Measurements from ENCODE around the gene ASPA. TPM values are rescaled to one million over a fixed set of nuclear protein-coding genes. Genes with fewer than 3 reads are reported as not detected.

The ASPA gene
- total and polyA plus RNA-seq, 2 donors (not counting 3 experiments of a cell fraction or from before 2014, with no cell fraction given), result 0.01 TPM; not detected in 1

DNA sequence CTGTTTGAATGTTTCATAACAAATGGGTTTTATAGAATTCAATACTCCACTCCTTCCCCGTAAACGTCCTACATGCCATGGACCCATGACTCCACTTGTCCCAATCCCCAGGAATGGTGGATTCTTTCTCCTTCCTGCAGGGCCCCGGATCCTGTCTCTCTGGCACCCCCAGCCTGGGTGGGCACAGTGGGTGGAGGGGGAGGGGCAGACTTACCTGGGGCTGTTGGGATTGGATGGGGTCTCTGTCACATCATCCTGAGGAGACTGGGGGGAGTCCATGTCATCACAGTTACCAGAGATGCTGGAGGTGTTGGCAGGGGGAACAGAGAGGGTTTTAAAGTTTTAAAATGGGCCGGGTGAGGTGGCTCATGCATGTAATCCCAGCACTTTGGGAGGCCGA is 68.6 kb downstream of the ASPA start:
- no peaks in the 10 kb centered on the region for H3K27me3 ChIP-seq (ENCODE audit: control insufficient read depth in 2 of 2, insufficient read depth in 2 of 2, low read length in 2 of 2)
- H3K4me2 ChIP-seq (ENCODE audit: insufficient read depth, low read length), result no peak overlapping the region
- dilution Hi-C loops (cut with MboI; ENCODE audit: extremely low pct_ligation_motif_present, low sequenced_read_pairs), result no loop called here
- no peaks in the 10 kb centered on the region for H3K4me1 ChIP-seq (ENCODE audit: control insufficient read depth, extremely low read depth, insufficient read depth, low read length)
- ChIA-PET CTCF (no interaction called here), POLR2A (no interaction called here)
- H3K27ac ChIP-seq (ENCODE audit: insufficient read depth, low read depth, low read length), result no peak overlapping the region
- TF ChIP-seq, protein P1, sequence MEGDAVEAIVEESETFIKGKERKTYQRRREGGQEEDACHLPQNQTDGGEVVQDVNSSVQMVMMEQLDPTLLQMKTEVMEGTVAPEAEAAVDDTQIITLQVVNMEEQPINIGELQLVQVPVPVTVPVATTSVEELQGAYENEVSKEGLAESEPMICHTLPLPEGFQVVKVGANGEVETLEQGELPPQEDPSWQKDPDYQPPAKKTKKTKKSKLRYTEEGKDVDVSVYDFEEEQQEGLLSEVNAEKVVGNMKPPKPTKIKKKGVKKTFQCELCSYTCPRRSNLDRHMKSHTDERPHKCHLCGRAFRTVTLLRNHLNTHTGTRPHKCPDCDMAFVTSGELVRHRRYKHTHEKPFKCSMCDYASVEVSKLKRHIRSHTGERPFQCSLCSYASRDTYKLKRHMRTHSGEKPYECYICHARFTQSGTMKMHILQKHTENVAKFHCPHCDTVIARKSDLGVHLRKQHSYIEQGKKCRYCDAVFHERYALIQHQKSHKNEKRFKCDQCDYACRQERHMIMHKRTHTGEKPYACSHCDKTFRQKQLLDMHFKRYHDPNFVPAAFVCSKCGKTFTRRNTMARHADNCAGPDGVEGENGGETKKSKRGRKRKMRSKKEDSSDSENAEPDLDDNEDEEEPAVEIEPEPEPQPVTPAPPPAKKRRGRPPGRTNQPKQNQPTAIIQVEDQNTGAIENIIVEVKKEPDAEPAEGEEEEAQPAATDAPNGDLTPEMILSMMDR (IDR thresholded peaks at IDR 0.05; ENCODE audit: extremely low read depth in 1 of 2, insufficient read depth in 1 of 2, low read depth in 1 of 2, low read length in 2 of 2), result no peak
- TF ChIP-seq JUN (IDR thresholded peaks at IDR 0.05; ENCODE audit: borderline replicate concordance, insufficient read depth, insufficient read length, low read depth), result no peak
- no peak for TF ChIP-seq POLR2AphosphoS5 (IDR thresholded peaks at IDR 0.05; ENCODE audit: insufficient read depth, low read depth, low read length)
- no peak for TF ChIP-seq FOS (IDR thresholded peaks at IDR 0.05; ENCODE audit: borderline replicate concordance, insufficient read depth, low read length)
- TF ChIP-seq, protein P2, sequence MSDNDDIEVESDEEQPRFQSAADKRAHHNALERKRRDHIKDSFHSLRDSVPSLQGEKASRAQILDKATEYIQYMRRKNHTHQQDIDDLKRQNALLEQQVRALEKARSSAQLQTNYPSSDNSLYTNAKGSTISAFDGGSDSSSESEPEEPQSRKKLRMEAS (IDR thresholded peaks at IDR 0.05; ENCODE audit: insufficient read depth, insufficient read length), result no peak
- no peak for TF ChIP-seq MYC (IDR thresholded peaks at IDR 0.05; ENCODE audit: low read depth, low read length)
- no peak for TF ChIP-seq POLR2A (IDR thresholded peaks at IDR 0.05; ENCODE audit: low read depth, low read length)
- TF ChIP-seq GATA2 (IDR thresholded peaks at IDR 0.05; ENCODE audit: insufficient read depth, insufficient read length, low read depth, low read length), result no peak
- TF ChIP-seq EZH2 (IDR thresholded peaks at IDR 0.05; ENCODE audit: borderline replicate concordance, low read depth, low read length, severe bottlenecking), result no peak
- H3K9ac ChIP-seq (replicated peaks; ENCODE audit: extremely low read depth, insufficient read depth, low read length), result no peak overlapping the region
- FAIRE-seq (no peak), DNase-seq (ENCODE audit: low read depth, low spot score) (no peak)
- no peak overlapping the region for H3K4me3 ChIP-seq (replicated peaks in 1 of 3; ENCODE audit: insufficient read depth in 1 of 3, low read depth in 1 of 3, low read length in 3 of 3)
- H2AFZ ChIP-seq (ENCODE audit: low read depth, low read length), result no peak overlapping the region
- intact Hi-C loops (cut with micrococcal nuclease), result no loop called here
- no peaks in the 10 kb centered on the region for H3K9me1 ChIP-seq (replicated peaks; ENCODE audit: control insufficient read depth, extremely low read depth, insufficient read depth, low read length)
- no peaks in the 10 kb centered on the region for H4K20me1 ChIP-seq (replicated peaks; ENCODE audit: control insufficient read depth, extremely low read depth, insufficient read depth, low read length)
- H3K9me3 ChIP-seq (replicated peaks; ENCODE audit: control insufficient read depth, insufficient read depth, low read length), result no peaks in the 10 kb centered on the region
- H3K36me3 ChIP-seq (ENCODE audit: control insufficient read depth in 2 of 2, extremely low read depth in 1 of 2, insufficient read depth in 2 of 2, low read length in 2 of 2), result no peaks in the 10 kb centered on the region
- BruUV-seq (replicated peaks), result no TSS peak
- H3K79me2 ChIP-seq (ENCODE audit: control insufficient read depth, insufficient read depth, low read length), result no peaks in the 10 kb centered on the region

All from endothelial cell of umbilical vein (primary cell).